Lung (tissue), 12 donors: Measurements from ENCODE around the gene NUP98. TPM values are rescaled to one million over a fixed set of nuclear protein-coding genes. Genes with fewer than 3 reads are reported as not detected.

Experiments
- ATAC-seq: fragments of 200-7000 bp; cut with Tn5 transposase; one replicate; pipeline ENCODE4 v1.9.1; 2020; ENCODE audit warnings: moderate number of reproducible peaks; ENCODE audit not compliant: insufficient read depth, low FRiP score
- DNase-seq, 3 donors: peaks; one replicate each; pipeline ENCODE4 v3.0.0-alpha.2; 2013 to 2017
- H3K27ac ChIP-seq, 2 donors: one replicate each; pipeline ENCODE4 v1.5.1; 2013; ENCODE audit warnings: mild to moderate bottlenecking in 2 of 2, moderate library complexity in 2 of 2, control low read depth in 1 of 2, inconsistent platforms in 1 of 2, low read depth in 1 of 2, low read length in 1 of 2
- H3K27me3 ChIP-seq, 3 donors: one replicate each; pipeline ENCODE4 v1.5.1; 2013; ENCODE audit warnings: low read length in 2 of 3; ENCODE audit not compliant: control insufficient read depth in 3 of 3, insufficient read depth in 3 of 3
- H3K36me3 ChIP-seq, 4 donors: one replicate each; pipeline ENCODE4 v1.5.1; 2013; ENCODE audit warnings: low read length in 4 of 4, mild to moderate bottlenecking in 1 of 4, moderate library complexity in 1 of 4; ENCODE audit not compliant: control insufficient read depth in 4 of 4, insufficient read depth in 4 of 4
- H3K4me1 ChIP-seq, 5 donors: one replicate each; pipeline ENCODE4 v1.5.1; 2013; ENCODE audit warnings: low read length in 5 of 5, mild to moderate bottlenecking in 2 of 5, moderate library complexity in 1 of 5; ENCODE audit not compliant: control insufficient read depth in 5 of 5, insufficient read depth in 5 of 5
- H3K4me3 ChIP-seq: one replicate; pipeline ENCODE4 v1.5.1; 2013; ENCODE audit warnings: mild to moderate bottlenecking, control low read depth, moderate library complexity
- H3K9ac ChIP-seq, 2 donors: one replicate each; pipeline ENCODE4 v1.5.1; 2013; ENCODE audit warnings: low read length in 2 of 2, control low read depth in 1 of 2; ENCODE audit not compliant: insufficient read depth in 1 of 2
- H3K9me3 ChIP-seq, 4 donors: one replicate each; pipeline ENCODE4 v1.5.1; 2013; ENCODE audit warnings: low read length in 3 of 4, mild to moderate bottlenecking in 1 of 4, moderate library complexity in 1 of 4; ENCODE audit not compliant: control insufficient read depth in 4 of 4, insufficient read depth in 3 of 4
- WGBS, 2 donors: extraction: QIAGEN DNeasy Blood & Tissue Kit; methylation state at CpG; one replicate each; pipeline ENCODE4 v1.1.7; 2013; 5-methylcytosine and 5-hydroxymethylcytosine counted together
- polyA plus RNA-seq, 2 donors: library from polyadenylated mRNA; stranded (reverse); fragments of 200-250 nt; gene quantifications; one replicate each; pipeline ENCODE4 v1.2.1, GENCODE V29; 2013
- total RNA-seq, 2 donors: library from RNA; depleted of rRNA in 1 of 2; stranded (reverse); fragments of >200 nt in 1 of 2; gene quantifications; one replicate each; pipeline ENCODE4 v1.2.1, GENCODE V29; 2014 to 2021
- TF ChIP-seq, protein P1 (sequence below): IDR thresholded peaks from 2 replicates; pipeline ENCODE4 v1.5.1; 2012; ENCODE audit warnings: mild to moderate bottlenecking; ENCODE audit errors: control extremely low read depth, extremely low read depth
- donor health status: control.
- donor health status: control.
- donor health status: Bipolar disorder and iron deficiency.
- donor health status: healthy.
- donor health status: DM: yes; HTN: yes; CAD: no.

NUP98 gene
- total and polyA plus RNA-seq, 4 donors, result 16.6 to 109 (median 59.7) TPM

DNA sequence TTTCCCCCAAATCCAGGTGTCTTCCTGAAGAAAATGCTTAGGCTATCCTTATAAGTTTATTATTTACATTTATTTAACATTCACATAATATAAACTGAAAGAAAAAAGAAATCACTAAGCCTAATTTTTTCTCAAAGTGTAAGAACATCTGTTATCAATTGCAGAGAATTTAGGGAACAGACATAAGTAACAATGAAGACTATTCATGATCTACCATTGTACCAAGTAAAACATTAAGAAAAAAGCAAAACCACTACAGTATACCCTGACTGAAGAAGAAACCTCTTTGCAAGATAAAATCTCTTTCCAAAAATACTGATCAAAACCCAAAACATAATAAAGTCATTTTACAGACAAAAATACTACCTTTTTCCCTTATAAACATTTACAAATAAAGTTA is 60.5 kb downstream of the NUP98 start:
- Histone ChIP-seq H3K27ac (no peak overlapping the region), H3K9me3 (no peaks in the 10 kb centered on the region), H3K36me3 (peaks cover 13 to 30% (median 22%) of the 10 kb centered on the region in 4 donors), H3K27me3 (no peaks in the 10 kb centered on the region), H3K9ac (no peak overlapping the region), H3K4me3 (no peak overlapping the region), H3K4me1 (peaks cover 0 to 1% (median 0%) of the 10 kb centered on the region in 5 donors)
- TF ChIP-seq, protein P1, sequence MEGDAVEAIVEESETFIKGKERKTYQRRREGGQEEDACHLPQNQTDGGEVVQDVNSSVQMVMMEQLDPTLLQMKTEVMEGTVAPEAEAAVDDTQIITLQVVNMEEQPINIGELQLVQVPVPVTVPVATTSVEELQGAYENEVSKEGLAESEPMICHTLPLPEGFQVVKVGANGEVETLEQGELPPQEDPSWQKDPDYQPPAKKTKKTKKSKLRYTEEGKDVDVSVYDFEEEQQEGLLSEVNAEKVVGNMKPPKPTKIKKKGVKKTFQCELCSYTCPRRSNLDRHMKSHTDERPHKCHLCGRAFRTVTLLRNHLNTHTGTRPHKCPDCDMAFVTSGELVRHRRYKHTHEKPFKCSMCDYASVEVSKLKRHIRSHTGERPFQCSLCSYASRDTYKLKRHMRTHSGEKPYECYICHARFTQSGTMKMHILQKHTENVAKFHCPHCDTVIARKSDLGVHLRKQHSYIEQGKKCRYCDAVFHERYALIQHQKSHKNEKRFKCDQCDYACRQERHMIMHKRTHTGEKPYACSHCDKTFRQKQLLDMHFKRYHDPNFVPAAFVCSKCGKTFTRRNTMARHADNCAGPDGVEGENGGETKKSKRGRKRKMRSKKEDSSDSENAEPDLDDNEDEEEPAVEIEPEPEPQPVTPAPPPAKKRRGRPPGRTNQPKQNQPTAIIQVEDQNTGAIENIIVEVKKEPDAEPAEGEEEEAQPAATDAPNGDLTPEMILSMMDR, result no peak
- no peak for DNase-seq
- no peak for ATAC-seq

DNA sequence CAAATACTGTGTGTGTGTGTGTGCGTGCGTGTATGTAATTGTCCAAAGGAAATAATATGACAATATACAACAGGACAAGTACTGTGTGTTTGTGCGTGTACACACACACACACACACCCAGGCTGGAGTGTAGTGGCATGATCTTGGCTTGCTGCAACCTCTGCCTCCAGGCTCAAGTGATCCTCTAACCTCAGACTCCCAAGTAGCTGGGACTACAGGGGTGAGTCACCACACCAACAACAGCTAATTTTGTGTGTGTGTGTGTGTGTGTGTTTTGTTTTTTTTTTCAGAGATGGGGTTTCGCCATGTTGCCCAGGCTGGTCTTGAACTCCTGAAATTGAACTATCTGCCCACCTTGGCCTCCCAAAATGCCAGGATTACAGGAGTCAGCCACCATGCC is 61.5 kb downstream of the NUP98 start:
- peaks cover 0 to 1% (median 0%) of the 10 kb centered on the region in 5 donors for H3K4me1 ChIP-seq
- H3K27ac ChIP-seq, result no peak overlapping the region
- H3K27me3 ChIP-seq, result no peaks in the 10 kb centered on the region
- no peak overlapping the region for H3K4me3 ChIP-seq
- TF ChIP-seq, protein P1, result no peak
- peaks cover 13 to 37% (median 24%) of the 10 kb centered on the region in 4 donors for H3K36me3 ChIP-seq
- WGBS, 2 donors, result 96 to 97% methylated on average over 4 of the region's 4 CpGs
- no peak overlapping the region for H3K9ac ChIP-seq
- DNase-seq, result no peak
- no peaks in the 10 kb centered on the region for H3K9me3 ChIP-seq
- no peak for ATAC-seq

DNA sequence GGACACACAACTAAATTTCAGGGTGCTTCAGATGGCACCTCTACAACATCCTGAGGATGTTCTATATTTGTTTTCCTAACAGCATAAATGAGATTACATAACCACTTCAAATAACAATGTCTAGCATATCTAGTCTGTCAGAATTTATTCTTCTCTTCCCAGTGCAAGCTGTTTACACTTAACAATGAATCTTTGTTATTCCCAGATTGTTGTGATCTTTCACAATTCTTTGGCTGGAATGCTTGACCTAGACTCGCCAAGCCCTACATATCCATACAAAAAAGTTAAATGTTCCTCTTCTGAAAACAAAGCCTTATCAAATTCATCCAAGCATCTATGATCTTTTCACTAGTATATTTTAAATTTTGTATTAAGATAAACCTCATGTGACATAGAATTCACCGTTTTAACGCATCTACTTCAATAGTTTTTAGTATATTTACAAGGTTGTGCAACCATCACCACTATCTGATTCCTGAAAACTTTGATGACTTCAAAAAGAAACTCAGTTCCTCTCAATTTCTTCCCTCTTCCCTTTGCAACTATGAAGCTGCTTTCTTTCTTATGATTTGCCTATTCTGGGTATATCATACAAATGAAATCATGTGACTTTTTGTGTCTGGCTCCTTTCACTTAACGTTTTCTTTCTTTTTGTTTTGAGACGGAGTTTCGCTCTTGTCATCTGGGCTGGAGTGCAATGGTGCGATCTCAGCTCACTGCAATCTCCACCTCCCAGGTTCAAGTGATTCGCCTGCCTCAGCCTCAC is 64.5 kb downstream of the NUP98 start:
- H3K36me3 ChIP-seq, result peaks cover 22 to 44% (median 38%) of the 10 kb centered on the region in 4 donors

More for the DNA sequence above, 64.5 kb downstream of the NUP98 start:
- Histone ChIP-seq H3K4me1 (no peaks in the 10 kb centered on the region), H3K9me3 (no peaks in the 10 kb centered on the region), H3K27me3 (no peaks in the 10 kb centered on the region), H3K9ac (no peak overlapping the region), H3K4me3 (no peak overlapping the region), H3K27ac (no peak overlapping the region)
- DNase-seq (peak in 1 of 3 donors; percentile 41), ATAC-seq (no peak)
- TF ChIP-seq, protein P1, result no peak
- WGBS, 2 donors, result 83 to 87% methylated on average over 8 of the region's 8 CpGs
